ENCODE measurements around the gene CDH10. TPM values are rescaled to one million over a fixed set of nuclear protein-coding genes. Genes with fewer than 3 reads are reported as not detected.

CDH10 gene
- total and polyA plus RNA-seq, 2 donors (not counting 1 experiment from before 2014, with no cell fraction given): not detected

- TF ChIP-seq EZH2 (IDR thresholded peaks at IDR 0.05; ENCODE audit: borderline replicate concordance, insufficient read depth, low read depth, low read length, poor library complexity, severe bottlenecking): no peak
- TF ChIP-seq, protein P1, sequence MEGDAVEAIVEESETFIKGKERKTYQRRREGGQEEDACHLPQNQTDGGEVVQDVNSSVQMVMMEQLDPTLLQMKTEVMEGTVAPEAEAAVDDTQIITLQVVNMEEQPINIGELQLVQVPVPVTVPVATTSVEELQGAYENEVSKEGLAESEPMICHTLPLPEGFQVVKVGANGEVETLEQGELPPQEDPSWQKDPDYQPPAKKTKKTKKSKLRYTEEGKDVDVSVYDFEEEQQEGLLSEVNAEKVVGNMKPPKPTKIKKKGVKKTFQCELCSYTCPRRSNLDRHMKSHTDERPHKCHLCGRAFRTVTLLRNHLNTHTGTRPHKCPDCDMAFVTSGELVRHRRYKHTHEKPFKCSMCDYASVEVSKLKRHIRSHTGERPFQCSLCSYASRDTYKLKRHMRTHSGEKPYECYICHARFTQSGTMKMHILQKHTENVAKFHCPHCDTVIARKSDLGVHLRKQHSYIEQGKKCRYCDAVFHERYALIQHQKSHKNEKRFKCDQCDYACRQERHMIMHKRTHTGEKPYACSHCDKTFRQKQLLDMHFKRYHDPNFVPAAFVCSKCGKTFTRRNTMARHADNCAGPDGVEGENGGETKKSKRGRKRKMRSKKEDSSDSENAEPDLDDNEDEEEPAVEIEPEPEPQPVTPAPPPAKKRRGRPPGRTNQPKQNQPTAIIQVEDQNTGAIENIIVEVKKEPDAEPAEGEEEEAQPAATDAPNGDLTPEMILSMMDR (IDR thresholded peaks at IDR 0.05): no peak
- 66% methylated on average over 3 of the region's 7 CpGs for WGBS (ENCODE audit: insufficient coverage)
- H3K4me3 ChIP-seq (ENCODE audit: control extremely low read depth in 1 of 5, extremely low read depth in 1 of 5, insufficient read depth in 1 of 5, low read depth in 2 of 5, low read length in 4 of 5): no peak overlapping the region
- H3K4me2 ChIP-seq (replicated peaks; ENCODE audit: low read depth, low read length, poor library complexity, severe bottlenecking): no peak overlapping the region
- Mint-ChIP-seq H3K9me3 (ENCODE audit: insufficient read depth) (peaks cover 2% of the 10 kb centered on the region), H3K27me3 (no peaks in the 10 kb centered on the region), H3K4me3 (no peak overlapping the region), H3K27ac (no peak overlapping the region), H3K4me1 (no peaks in the 10 kb centered on the region)
- H4K20me1 ChIP-seq (ENCODE audit: control insufficient read depth, insufficient read depth, low read length, poor library complexity, severe bottlenecking): no peaks in the 10 kb centered on the region
- intact Hi-C loops (cut with micrococcal nuclease): no loop called here
- ChIA-PET POLR2A (no interaction called here), CTCF (no interaction called here)
- H3K36me3 ChIP-seq (replicated peaks in 1 of 2; ENCODE audit: control extremely low read depth in 1 of 2, control insufficient read depth in 1 of 2, extremely low read depth in 1 of 2, insufficient read depth in 2 of 2, low read length in 1 of 2): no peaks in the 10 kb centered on the region
- H3K27me3 ChIP-seq (replicated peaks in 1 of 4; ENCODE audit: control extremely low read depth in 1 of 4, control insufficient read depth in 3 of 4, insufficient read depth in 4 of 4, low read length in 3 of 4): no peaks in the 10 kb centered on the region
- ATAC-seq (ENCODE audit: low read depth): no peak
- H3K4me1 ChIP-seq (ENCODE audit: control insufficient read depth in 2 of 2, insufficient read depth in 2 of 2, low read length in 2 of 2): no peaks in the 10 kb centered on the region
- no peak overlapping the region for H3K9ac ChIP-seq (ENCODE audit: low read length)
- H3K79me2 ChIP-seq (ENCODE audit: control insufficient read depth, insufficient read depth, low read length): no peaks in the 10 kb centered on the region
- H2AFZ ChIP-seq (ENCODE audit: insufficient read depth, low read depth, low read length, poor library complexity, severe bottlenecking): no peak overlapping the region
- H3K27ac ChIP-seq (ENCODE audit: low read length in 2 of 2): no peak overlapping the region
- no peak for DNase-seq
- peaks cover 0 to 3% (median 1%) of the 10 kb centered on the region in 3 donors for H3K9me3 ChIP-seq (ENCODE audit: control extremely low read depth in 1 of 3, control insufficient read depth in 2 of 3, insufficient read depth in 1 of 3, low read length in 2 of 3)
These were observed 119.4 kb downstream of the CDH10 start for GRCh38 chr5:24525414-24525813.

GRCh38 chr5:24512423-24512822 lies 132.4 kb downstream of the CDH10 start:
- no peaks in the 10 kb centered on the region for H3K27me3 Mint-ChIP-seq
- no peak for ATAC-seq (ENCODE audit: low read depth)
- Histone ChIP-seq H3K4me3 (ENCODE audit: control extremely low read depth in 1 of 5, extremely low read depth in 1 of 5, insufficient read depth in 1 of 5, low read depth in 2 of 5, low read length in 4 of 5) (no peak overlapping the region), H3K9me3 (ENCODE audit: control extremely low read depth in 1 of 3, control insufficient read depth in 2 of 3, insufficient read depth in 1 of 3, low read length in 2 of 3) (no peaks in the 10 kb centered on the region), H4K20me1 (ENCODE audit: control insufficient read depth, insufficient read depth, low read length, poor library complexity, severe bottlenecking) (no peaks in the 10 kb centered on the region), H3K4me1 (ENCODE audit: control insufficient read depth in 2 of 2, insufficient read depth in 2 of 2, low read length in 2 of 2) (no peaks in the 10 kb centered on the region), H3K27me3 (replicated peaks in 1 of 4; ENCODE audit: control extremely low read depth in 1 of 4, control insufficient read depth in 3 of 4, insufficient read depth in 4 of 4, low read length in 3 of 4) (no peaks in the 10 kb centered on the region), H3K79me2 (ENCODE audit: control insufficient read depth, insufficient read depth, low read length) (no peaks in the 10 kb centered on the region), H3K4me2 (replicated peaks; ENCODE audit: low read depth, low read length, poor library complexity, severe bottlenecking) (no peak overlapping the region), H3K27ac (ENCODE audit: low read length in 2 of 2) (no peak overlapping the region), H2AFZ (ENCODE audit: insufficient read depth, low read depth, low read length, poor library complexity, severe bottlenecking) (no peak overlapping the region), H3K9ac (ENCODE audit: low read length) (no peak overlapping the region), H3K36me3 (replicated peaks in 1 of 2; ENCODE audit: control extremely low read depth in 1 of 2, control insufficient read depth in 1 of 2, extremely low read depth in 1 of 2, insufficient read depth in 2 of 2, low read length in 1 of 2) (no peaks in the 10 kb centered on the region)
- ChIA-PET CTCF (no interaction called here), POLR2A (no interaction called here)
- H3K27ac Mint-ChIP-seq: no peak overlapping the region
- TF ChIP-seq, protein P1 (IDR thresholded peaks at IDR 0.05): no peak
- no peak for TF ChIP-seq EZH2 (IDR thresholded peaks at IDR 0.05; ENCODE audit: borderline replicate concordance, insufficient read depth, low read depth, low read length, poor library complexity, severe bottlenecking)
- intact Hi-C loops (cut with micrococcal nuclease): no loop called here
- H3K4me3 Mint-ChIP-seq: no peak overlapping the region
- peaks cover 3% of the 10 kb centered on the region for H3K9me3 Mint-ChIP-seq (ENCODE audit: insufficient read depth)
- DNase-seq: no peak
- H3K4me1 Mint-ChIP-seq: no peaks in the 10 kb centered on the region

Data from B cell (primary cell).